T-cell (primary cell): ENCODE measurements around the gene PPP3CA. TPM values are rescaled to one million over a fixed set of nuclear protein-coding genes. Genes with fewer than 3 reads are reported as not detected.

Source experiments
- ATAC-seq, 4 experiments: fragments of 200-7000 bp in 3 of 4; fragments of 150-1000 bp in 1 of 4; cut with Tn5 transposase; replicated peaks in 1 of 4; 1 replicate in 3 of 4; 2 replicates in 1 of 4; pipeline ENCODE4 v1.10.0; 2021; ENCODE audit warnings: moderate library complexity in 3 of 4, mild to moderate bottlenecking in 2 of 4, moderate number of reproducible peaks in 1 of 4
- CTCF ChIA-PET, 2 donors: fragments of 300-600 bp; sonication (Branson Sonifier 250); formaldehyde crosslinking; loops; one replicate each; lab custom pipeline; 2022; ENCODE audit warnings: antibody characterized with exemption in 2 of 2; lab: Charles Lee
- POLR2A ChIA-PET, 2 donors: fragments of 300-600 bp; sonication (Branson Sonifier 250); formaldehyde crosslinking; loops; one replicate each; lab custom pipeline; 2022; ENCODE audit warnings: antibody characterized with exemption in 2 of 2; lab: Charles Lee
- DNase-seq, 35 experiments: peaks; one replicate each; pipeline versions ENCODE4 v3.0.0 to v3.0.0-alpha.2; 2013 to 2023
- H3K27ac ChIP-seq: one replicate; pipeline ENCODE4 v1.5.1; 2013; ENCODE audit warnings: low read length
- H3K27me3 ChIP-seq, 2 experiments: replicated peaks in 1 of 2; 1 replicate in 1 of 2; 2 replicates in 1 of 2; pipeline versions ENCODE4 v1.6.1 to v1.7.0; 2013; ENCODE audit warnings: low read length in 1 of 2, mixed read lengths in 1 of 2; ENCODE audit not compliant: control insufficient read depth in 2 of 2, insufficient read depth in 2 of 2; ENCODE audit errors: extremely low read depth in 1 of 2
- H3K36me3 ChIP-seq, 2 donors: 1 replicate in 1 of 2; 2 replicates in 1 of 2; pipeline versions ENCODE4 v1.6.1 to v1.7.0; 2013; ENCODE audit warnings: low read length in 1 of 2; ENCODE audit not compliant: control insufficient read depth in 2 of 2, insufficient read depth in 1 of 2; ENCODE audit errors: extremely low read depth in 1 of 2
- H3K4me1 ChIP-seq, 2 experiments: 1 replicate in 1 of 2; 2 replicates in 1 of 2; pipeline versions ENCODE4 v1.6.1 to v1.7.0; 2013; ENCODE audit warnings: low read length in 2 of 2, mixed read lengths in 1 of 2; ENCODE audit not compliant: insufficient read depth in 2 of 2, control insufficient read depth in 1 of 2; ENCODE audit errors: extremely low read depth in 1 of 2
- H3K4me3 ChIP-seq, 2 donors: 1 replicate in 1 of 2; 2 replicates in 1 of 2; pipeline versions ENCODE4 v1.5.1 to v1.7.0; 2013; ENCODE audit warnings: mild to moderate bottlenecking in 2 of 2, low read length in 1 of 2, moderate library complexity in 1 of 2; ENCODE audit not compliant: control insufficient read depth in 1 of 2; ENCODE audit errors: extremely low read depth in 1 of 2
- H3K9me3 ChIP-seq: 2 replicates; pipeline ENCODE4 v1.7.0; 2013
- H3K27ac Mint-ChIP-seq, 2 donors: one replicate each; pipeline ENCODE4 v1.8.0; 2020 to 2021; ENCODE audit warnings: mild to moderate bottlenecking in 2 of 2, mixed read lengths in 2 of 2
- H3K27me3 Mint-ChIP-seq, 2 donors: one replicate each; pipeline ENCODE4 v1.8.0; 2021 to 2022; ENCODE audit warnings: mixed read lengths in 2 of 2
- H3K36me3 Mint-ChIP-seq: one replicate; pipeline ENCODE4 v1.8.0; 2021; ENCODE audit warnings: mixed read lengths
- H3K4me1 Mint-ChIP-seq, 3 donors: one replicate each; pipeline ENCODE4 v1.8.0; 2020 to 2022; ENCODE audit warnings: mixed read lengths in 3 of 3, mild to moderate bottlenecking in 1 of 3
- H3K4me3 Mint-ChIP-seq, 3 donors: one replicate each; pipeline ENCODE4 v1.8.0; 2020 to 2022; ENCODE audit warnings: mild to moderate bottlenecking in 3 of 3, mixed read lengths in 3 of 3, moderate library complexity in 3 of 3
- H3K9me3 Mint-ChIP-seq, 3 donors: one replicate each; pipeline ENCODE4 v1.8.0; 2020 to 2022; ENCODE audit warnings: mixed read lengths in 3 of 3
- WGBS: methylation state at CpG from one replicate; pipeline ENCODE4 v1.1.5; 2013; ENCODE audit warnings: missing lambda C conversion rate; ENCODE audit not compliant: insufficient coverage; 5-methylcytosine and 5-hydroxymethylcytosine counted together
- total RNA-seq, 35 experiments: library from RNA in 6 of 35; stranded (reverse) in 6 of 35; fragments of 120-200 nt in 1 of 35; gene quantifications; one replicate each; pipeline versions ENCODE4 v1.2.1 to v1.2.4 and lab custom pipeline; 2013 to 2026

Gene PPP3CA
- total RNA-seq, 5 donors from 2014 or later (not counting 1 experiment from before 2014, with no cell fraction given), result 28.2 to 35.7 (median 33.5) TPM

DNA sequence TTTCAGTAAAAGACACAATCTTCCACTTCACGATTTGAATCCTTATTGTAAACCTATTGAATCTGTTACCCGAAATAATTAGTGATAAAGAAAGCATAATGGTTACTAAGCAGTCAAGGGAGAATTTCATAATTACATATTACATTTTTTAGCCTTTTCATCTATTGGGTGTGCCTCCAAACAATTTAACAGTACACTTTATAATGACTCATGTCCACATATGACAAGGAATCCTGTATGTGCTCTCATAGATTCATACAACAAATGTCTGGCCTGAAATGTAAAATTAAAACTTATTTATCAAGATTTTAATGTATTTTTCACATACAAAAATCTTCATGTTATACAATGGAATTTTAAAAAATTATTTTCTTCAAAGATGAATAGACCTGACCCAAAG lies 39.4 kb downstream of the PPP3CA start:
- H3K4me3 ChIP-seq, result no peak overlapping the region
- no peaks in the 10 kb centered on the region for H3K27me3 ChIP-seq
- no peak for ATAC-seq
- Mint-ChIP-seq H3K4me3 (no peak overlapping the region), H3K27me3 (no peaks in the 10 kb centered on the region), H3K9me3 (no peaks in the 10 kb centered on the region), H3K27ac (no peak overlapping the region), H3K36me3 (no peaks in the 10 kb centered on the region), H3K4me1 (peaks cover 36 to 66% (median 54%) of the 10 kb centered on the region in 3 donors)
- no peak for DNase-seq
- WGBS, result no CpG with 5 or more reads among the region's 2 CpGs
- H3K36me3 ChIP-seq, result no peaks in the 10 kb centered on the region
- no peaks in the 10 kb centered on the region for H3K9me3 ChIP-seq
- POLR2A ChIA-PET, result interaction anchor here in 1 of 2 donors (0.6 kb wide), 1 partner anchor 39 kb away, joined by 3 read pairs; no protein-coding TSS in a partner anchor
- CTCF ChIA-PET, result no interaction called here
- H3K27ac ChIP-seq, result no peak overlapping the region
- peaks cover 2 to 18% of the 10 kb centered on the region in 2 experiments for H3K4me1 ChIP-seq

- Histone ChIP-seq H3K4me3 (no peak overlapping the region), H3K27me3 (no peaks in the 10 kb centered on the region), H3K4me1 (peaks cover 2 to 18% of the 10 kb centered on the region in 2 experiments), H3K36me3 (no peaks in the 10 kb centered on the region), H3K9me3 (no peaks in the 10 kb centered on the region), H3K27ac (no peak overlapping the region)
- ChIA-PET CTCF (interaction anchor here (0.6 to 1.3 kb wide), 3 partner anchors 30 to 123 kb away, joined by 3 to 8 read pairs (median 3); no protein-coding TSS in a partner anchor), POLR2A (interaction anchor here in 1 of 2 donors (0.6 kb wide), 1 partner anchor 1355 kb away, joined by 3 read pairs; no protein-coding TSS in a partner anchor)
- H3K4me1 Mint-ChIP-seq, result peaks cover 34 to 64% (median 52%) of the 10 kb centered on the region in 3 donors
- DNase-seq (no peak), ATAC-seq (no peak)
- peak overlapping the region in 2 of 3 donors; percentile 31 to 49 for H3K4me3 Mint-ChIP-seq
- H3K27me3 Mint-ChIP-seq, result no peaks in the 10 kb centered on the region
- WGBS, result 17% methylated on average over 1 of the region's 4 CpGs
- no peaks in the 10 kb centered on the region for H3K9me3 Mint-ChIP-seq
- H3K27ac Mint-ChIP-seq, result peak overlapping the region in 1 of 2 donors; percentile 30
- H3K36me3 Mint-ChIP-seq, result no peaks in the 10 kb centered on the region
These were observed 40.3 kb downstream of the PPP3CA start for GRCh38 chr4:101306764-101307615.

- Histone ChIP-seq H3K27ac (no peak overlapping the region), H3K36me3 (no peaks in the 10 kb centered on the region), H3K9me3 (no peaks in the 10 kb centered on the region), H3K4me3 (no peak overlapping the region), H3K4me1 (peaks cover 2 to 18% of the 10 kb centered on the region in 2 experiments), H3K27me3 (no peaks in the 10 kb centered on the region)
- Mint-ChIP-seq H3K9me3 (no peaks in the 10 kb centered on the region), H3K27ac (peak overlapping the region in 1 of 2 donors; percentile 30), H3K27me3 (no peaks in the 10 kb centered on the region), H3K36me3 (no peaks in the 10 kb centered on the region), H3K4me3 (peak overlapping the region in 2 of 3 donors; percentile 31 to 49), H3K4me1 (peaks cover 27 to 59% (median 45%) of the 10 kb centered on the region in 3 donors)
- ATAC-seq, result peak in 1 of 4 experiments; percentile 36
- WGBS, result no CpG with 5 or more reads among the region's 3 CpGs
- CTCF ChIA-PET, result interaction anchor here (0.7 to 1.3 kb wide), 2 partner anchors 31 to 124 kb away, joined by 3 to 8 read pairs; no protein-coding TSS in a partner anchor
- DNase-seq, result no peak
- POLR2A ChIA-PET, result interaction anchor here in 1 of 2 donors (0.6 to 0.7 kb wide), 2 partner anchors 14 to 1355 kb away, joined by 3 to 4 read pairs; no protein-coding TSS in a partner anchor
These were observed 41.1 kb downstream of the PPP3CA start for GRCh38 chr4:101306225-101306624.

DNA sequence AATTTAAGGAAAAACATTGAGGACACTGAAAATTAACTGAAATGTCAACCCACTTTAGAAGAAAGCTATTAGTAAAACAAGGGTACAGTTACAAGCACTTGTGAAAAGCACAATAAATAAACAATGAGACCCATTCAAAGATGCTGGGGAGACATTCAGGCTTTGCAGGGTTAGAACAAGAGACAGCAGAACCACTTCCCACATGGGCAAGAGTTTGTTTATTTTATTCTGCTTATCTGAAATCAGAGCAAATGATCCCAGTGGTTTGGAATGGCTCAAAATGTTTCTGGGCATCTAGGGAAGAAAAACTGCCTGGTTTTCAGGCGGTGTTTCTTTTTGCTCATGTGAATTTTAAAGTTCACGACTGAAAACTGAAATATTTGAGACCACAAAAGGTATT lies 42.4 kb downstream of the PPP3CA start:
- Mint-ChIP-seq H3K4me1 (peaks cover 22 to 58% (median 43%) of the 10 kb centered on the region in 3 donors), H3K9me3 (no peaks in the 10 kb centered on the region), H3K36me3 (no peaks in the 10 kb centered on the region), H3K27ac (no peak overlapping the region), H3K27me3 (no peaks in the 10 kb centered on the region), H3K4me3 (no peak overlapping the region)
- H3K9me3 ChIP-seq, result no peaks in the 10 kb centered on the region
- no CpG with 5 or more reads among the region's 2 CpGs for WGBS
- ChIA-PET CTCF (no interaction called here), POLR2A (no interaction called here)
- DNase-seq (no peak), ATAC-seq (no peak)
- no peak overlapping the region for H3K27ac ChIP-seq
- H3K4me3 ChIP-seq, result no peak overlapping the region
- peaks cover 6 to 18% of the 10 kb centered on the region in 2 experiments for H3K4me1 ChIP-seq
- no peaks in the 10 kb centered on the region for H3K27me3 ChIP-seq
- H3K36me3 ChIP-seq, result no peaks in the 10 kb centered on the region

- no CpG with 5 or more reads among the region's 3 CpGs for WGBS
- POLR2A ChIA-PET, result interaction anchor here in 1 of 2 donors (0.7 kb wide), 1 partner anchor 11 kb away, joined by 3 read pairs; no protein-coding TSS in a partner anchor
- Mint-ChIP-seq H3K9me3 (no peaks in the 10 kb centered on the region), H3K4me1 (peaks cover 17 to 38% (median 23%) of the 10 kb centered on the region in 3 donors), H3K4me3 (no peak overlapping the region), H3K27me3 (no peaks in the 10 kb centered on the region), H3K36me3 (no peaks in the 10 kb centered on the region), H3K27ac (no peak overlapping the region)
- Histone ChIP-seq H3K4me3 (no peak overlapping the region), H3K4me1 (peaks cover 2 to 3% of the 10 kb centered on the region in 2 experiments), H3K36me3 (no peaks in the 10 kb centered on the region), H3K9me3 (no peaks in the 10 kb centered on the region), H3K27me3 (no peaks in the 10 kb centered on the region), H3K27ac (no peak overlapping the region)
- DNase-seq (no peak), ATAC-seq (no peak)
- CTCF ChIA-PET, result no interaction called here
These were observed 47.3 kb downstream of the PPP3CA start for GRCh38 chr4:101299899-101300540.

DNA sequence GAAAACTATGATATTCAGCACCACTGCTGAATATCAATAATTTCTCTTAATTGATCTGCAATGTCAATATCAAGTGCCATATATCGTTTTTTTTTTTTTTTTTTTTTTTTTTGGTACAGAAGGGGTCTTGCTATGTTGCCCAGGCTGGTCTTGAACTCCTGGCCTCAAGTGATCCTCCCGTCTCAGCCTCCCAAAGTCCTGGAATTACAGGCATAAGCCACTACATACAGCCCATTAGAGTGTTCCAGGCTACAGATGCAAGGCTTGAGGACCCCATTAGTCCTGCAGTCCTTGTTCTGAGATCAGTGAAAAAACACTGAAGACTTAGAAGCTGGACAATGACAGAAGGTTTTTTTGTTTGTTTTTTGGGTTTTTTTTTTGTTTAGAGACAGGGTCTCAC lies 48.3 kb downstream of the PPP3CA start:
- no peaks in the 10 kb centered on the region for H3K9me3 Mint-ChIP-seq
- WGBS, result no CpG with 5 or more reads among the region's 2 CpGs
- ChIA-PET CTCF (interaction anchor here in 1 of 2 donors (0.7 kb wide), 1 partner anchor 273 kb away, joined by 13 read pairs; no protein-coding TSS in a partner anchor), POLR2A (no interaction called here)
- no peak for DNase-seq
- no peak overlapping the region for H3K4me3 Mint-ChIP-seq
- peaks cover 0 to 3% of the 10 kb centered on the region in 2 experiments for H3K4me1 ChIP-seq
- no peaks in the 10 kb centered on the region for H3K27me3 Mint-ChIP-seq
- peaks cover 17 to 36% (median 20%) of the 10 kb centered on the region in 3 donors for H3K4me1 Mint-ChIP-seq
- no peaks in the 10 kb centered on the region for H3K36me3 ChIP-seq
- H3K4me3 ChIP-seq, result no peak overlapping the region
- H3K27ac ChIP-seq, result no peak overlapping the region
- no peak for ATAC-seq
- H3K27me3 ChIP-seq, result no peaks in the 10 kb centered on the region
- no peaks in the 10 kb centered on the region for H3K36me3 Mint-ChIP-seq
- H3K27ac Mint-ChIP-seq, result no peak overlapping the region
- H3K9me3 ChIP-seq, result no peaks in the 10 kb centered on the region
